GM23338 (cell line): Measurements from ENCODE around the gene CRY1. TPM values are rescaled to one million over a fixed set of nuclear protein-coding genes. Genes with fewer than 3 reads are reported as not detected.

Experiments
- ATAC-seq: fragments of 200-7000 bp; cut with Tn5 transposase; 3 replicates; pipeline ENCODE4 v1.9.1; 2020
- DNase-seq: peaks from one replicate; pipeline ENCODE4 v3.0.0-alpha.2; 2015; ENCODE audit warnings: low spot score
- H2AFZ ChIP-seq: fragments of 200-600 bp; sonication (generic); 2 replicates; pipeline ENCODE4 v1.8.0; 2016; ENCODE audit warnings: antibody characterized with exemption, mild to moderate bottlenecking, moderate library complexity
- H3F3A ChIP-seq: fragments of 200-600 bp; sonication (generic); replicated peaks from 2 replicates; pipeline ENCODE4 v1.8.0; 2017; ENCODE audit warnings: antibody characterized with exemption, mixed run types, low read depth
- H3K27ac ChIP-seq: fragments of 200-600 bp; sonication (generic); 2 replicates; pipeline ENCODE4 v1.6.1; 2016; ENCODE audit warnings: low read depth
- H3K27me3 ChIP-seq: fragments of 200-600 bp; sonication (generic); 2 replicates; pipeline ENCODE4 v1.8.0; 2016; ENCODE audit warnings: mild to moderate bottlenecking, mixed run types, moderate library complexity; ENCODE audit not compliant: insufficient read depth
- H3K36me3 ChIP-seq: fragments of 200-600 bp; sonication (generic); 2 replicates; pipeline ENCODE4 v1.8.0; 2016; ENCODE audit warnings: mild to moderate bottlenecking; ENCODE audit not compliant: insufficient read depth
- H3K4me1 ChIP-seq: fragments of 200-600 bp; sonication (generic); 2 replicates; pipeline ENCODE4 v1.8.0; 2016; ENCODE audit warnings: mild to moderate bottlenecking, moderate library complexity; ENCODE audit not compliant: insufficient read depth
- H3K4me2 ChIP-seq: fragments of 200-600 bp; sonication (generic); 2 replicates; pipeline ENCODE4 v1.7.1; 2017; ENCODE audit warnings: mixed run types
- H3K4me3 ChIP-seq: fragments of 200-600 bp; sonication (generic); 2 replicates; pipeline ENCODE4 v1.6.1; 2016; ENCODE audit warnings: mixed run types
- H3K79me2 ChIP-seq: fragments of 200-600 bp; sonication (generic); replicated peaks from 2 replicates; pipeline ENCODE4 v1.8.0; 2017; ENCODE audit warnings: mild to moderate bottlenecking; ENCODE audit not compliant: insufficient read depth
- H3K9me2 ChIP-seq: fragments of 200-600 bp; sonication (generic); 2 replicates; pipeline ENCODE4 v1.8.0; 2017; ENCODE audit not compliant: insufficient read depth
- H4K20me1 ChIP-seq: fragments of 200-600 bp; sonication (generic); replicated peaks from 2 replicates; pipeline ENCODE4 v1.8.0; 2017; ENCODE audit warnings: mild to moderate bottlenecking; ENCODE audit not compliant: insufficient read depth
- H3K27ac Mint-ChIP-seq: 2 replicates; pipeline ENCODE4 v1.8.0; 2020; ENCODE audit warnings: inconsistent platforms, mild to moderate bottlenecking, moderate library complexity, mixed read lengths
- H3K27me3 Mint-ChIP-seq: 3 replicates; pipeline ENCODE4 v1.8.0; 2022; ENCODE audit warnings: low read depth, mild to moderate bottlenecking, moderate library complexity, mixed read lengths, inconsistent platforms; ENCODE audit not compliant: insufficient read depth, poor library complexity
- H3K36me3 Mint-ChIP-seq: 3 replicates; pipeline ENCODE4 v1.8.0; 2021; ENCODE audit warnings: low read depth, mild to moderate bottlenecking, inconsistent platforms, moderate library complexity, mixed read lengths
- H3K4me1 Mint-ChIP-seq: 3 replicates; pipeline ENCODE4 v1.8.0; 2020; ENCODE audit warnings: mild to moderate bottlenecking, inconsistent platforms, mixed read lengths
- H3K4me3 Mint-ChIP-seq: 3 replicates; pipeline ENCODE4 v1.8.0; 2021; ENCODE audit warnings: moderate library complexity, mild to moderate bottlenecking, inconsistent platforms, mixed read lengths
- H3K9me3 Mint-ChIP-seq: 3 replicates; pipeline ENCODE4 v1.8.0; 2020; ENCODE audit warnings: moderate library complexity, mild to moderate bottlenecking, inconsistent platforms, mixed read lengths
- CTCF ChIP-seq, 2 experiments: fragments of 200-600 bp in 1 of 2; sonication (generic) in 1 of 2; conservative IDR thresholded peaks; 2 replicates each; pipeline versions ENCODE4 v1.5.1 to v1.6.1; 2016 to 2017; ENCODE audit warnings: antibody characterized with exemption in 2 of 2, low read depth in 2 of 2, mild to moderate bottlenecking in 2 of 2, moderate library complexity in 1 of 2
- JUNB ChIP-seq: IDR thresholded peaks from one replicate; pipeline ENCODE4 v1.6.1; 2016; ENCODE audit warnings: antibody characterized with exemption; ENCODE audit not compliant: unreplicated experiment
- POLR2AphosphoS5 ChIP-seq: IDR thresholded peaks from 2 replicates; pipeline ENCODE4 v1.6.1; 2016; ENCODE audit warnings: antibody characterized with exemption, low read depth
- REST ChIP-seq: IDR thresholded peaks from one replicate; pipeline ENCODE4 v1.6.1; 2018; ENCODE audit warnings: antibody characterized with exemption; ENCODE audit not compliant: unreplicated experiment
- STAT1 ChIP-seq: IDR thresholded peaks from one replicate; pipeline ENCODE4 v1.6.1; 2016; ENCODE audit warnings: antibody characterized with exemption; ENCODE audit not compliant: unreplicated experiment
- ZNF331 ChIP-seq: fragments of 250-450 bp; sonication (Bioruptor Pico); IDR thresholded peaks from 2 replicates; pipeline ENCODE4 v1.5.0; 2020; ENCODE audit warnings: low read depth, mild to moderate bottlenecking, moderate library complexity
- polyA plus RNA-seq: library from polyadenylated mRNA; unstranded; fragments of >200 nt; fragmentation: Nextera tagmentation; extraction: Ambion mirVana; gene quantifications from 2 replicates; pipeline ENCODE4 v1.2.1, GENCODE V29; 2016
- total RNA-seq: library from RNA; depleted of rRNA; stranded (reverse); fragments of >200 nt; shearing (Covaris generic); gene quantifications from 2 replicates; pipeline ENCODE4 v1.2.3, GENCODE V29; 2014

Gene CRY1
- total and polyA plus RNA-seq, 2 experiments from 2014 or later, result 27.7 to 28.2 TPM

GRCh38 chr12:106985479-106985878, 107.9 kb downstream of the CRY1 start (continued):
- TF ChIP-seq REST, result no peak

GRCh38 chr12:106984588-106985137, 108.7 kb downstream of the CRY1 start:
- DNase-seq, result no peak
- H3K9me3 Mint-ChIP-seq, result no peaks in the 10 kb centered on the region
- no peak for TF ChIP-seq STAT1
- H3K27me3 Mint-ChIP-seq, result peaks cover 5% of the 10 kb centered on the region
- H3K4me1 ChIP-seq, result peaks cover 13% of the 10 kb centered on the region
- peaks cover 23% of the 10 kb centered on the region for H3K4me1 Mint-ChIP-seq
- H3K9me2 ChIP-seq, result no peaks in the 10 kb centered on the region
- 0 out of 2 replicates have a peak, but pooled peaks cover 4% of the 10 kb centered on the region for H3K79me2 ChIP-seq
- no peak overlapping the region for H2AFZ ChIP-seq
- H3K27me3 ChIP-seq, result no peaks in the 10 kb centered on the region
- H3K27ac ChIP-seq, result no peak overlapping the region
- no peak for ATAC-seq
- H3K36me3 ChIP-seq, result no peaks in the 10 kb centered on the region
- H3K4me3 Mint-ChIP-seq, result no peak overlapping the region
- H3K27ac Mint-ChIP-seq, result no peak overlapping the region
- no peaks in the 10 kb centered on the region; the same call in 1 of the 2 replicates for H4K20me1 ChIP-seq
- no peak overlapping the region for H3K4me3 ChIP-seq
- H3K4me2 ChIP-seq, result no peak overlapping the region
- peaks cover 20% of the 10 kb centered on the region for H3K36me3 Mint-ChIP-seq
- H3F3A ChIP-seq, result no peaks in the 10 kb centered on the region; the same call in 1 of the 2 replicates

- no peak for DNase-seq
- no peak for ATAC-seq
- Histone ChIP-seq H3K36me3 (no peaks in the 10 kb centered on the region), H3K4me1 (no peaks in the 10 kb centered on the region), H2AFZ (no peak overlapping the region), H3K27me3 (no peaks in the 10 kb centered on the region), H3K4me2 (no peak overlapping the region), H4K20me1 (no peaks in the 10 kb centered on the region; the same call in 1 of the 2 replicates), H3K27ac (no peak overlapping the region), H3K9me2 (no peaks in the 10 kb centered on the region), H3F3A (no peaks in the 10 kb centered on the region), H3K4me3 (no peak overlapping the region), H3K79me2 (0 out of 2 replicates have a peak, but pooled peaks cover 4% of the 10 kb centered on the region)
- H3K27me3 Mint-ChIP-seq, result peaks cover 5% of the 10 kb centered on the region
- no peaks in the 10 kb centered on the region for H3K9me3 Mint-ChIP-seq
- peaks cover 20% of the 10 kb centered on the region for H3K36me3 Mint-ChIP-seq
- peaks cover 11% of the 10 kb centered on the region for H3K4me1 Mint-ChIP-seq
- no peak overlapping the region for H3K4me3 Mint-ChIP-seq
- H3K27ac Mint-ChIP-seq, result no peak overlapping the region
- TF ChIP-seq ZNF331 (CRISPR knock-in tag), result no peak
- no peak for TF ChIP-seq REST
- no peak for TF ChIP-seq CTCF (conservative IDR thresholded peaks at IDR 0.05; ENCODE audit: low read depth in 2 of 2)
- TF ChIP-seq POLR2AphosphoS5, result no peak
- TF ChIP-seq JUNB, result no peak
- no peak for TF ChIP-seq STAT1
These were observed 111.1 kb downstream of the CRY1 start for GRCh38 chr12:106982229-106982628.
